SK-N-SH (cell line): ENCODE results near the gene LRRC36. TPM values are rescaled to one million over a fixed set of nuclear protein-coding genes. Genes with fewer than 3 reads are reported as not detected.

Experiments
- CTCF ChIA-PET: fragments of 300-600, 350-600 bp; formaldehyde crosslinking; extraction: SDS; loops from one replicate; lab custom pipeline; 2021; lab: Yijun Ruan, JAX
- POLR2A ChIA-PET: fragments of 350-600 bp; sonication (Branson Sonifier 250); formaldehyde crosslinking; extraction: SDS; loops from one replicate; lab custom pipeline; 2020; ENCODE audit warnings: antibody characterized with exemption, inconsistent platforms; lab: Yijun Ruan, JAX
- DNase-seq: peaks from one replicate; pipeline ENCODE4 v3.0.0; 2012
- H2AFZ ChIP-seq: fragments of 200-600 bp; sonication (generic); 2 replicates; pipeline ENCODE4 v1.8.1; 2016; ENCODE audit warnings: antibody characterized with exemption, mild to moderate bottlenecking, low read depth
- H3F3A ChIP-seq: fragments of 200-600 bp; sonication (generic); replicated peaks from 2 replicates; pipeline ENCODE3; 2016; ENCODE audit warnings: antibody characterized with exemption, mild to moderate bottlenecking; ENCODE audit not compliant: insufficient read depth
- H3K27ac ChIP-seq, 2 experiments: fragments of 200-500 bp in 1 of 2; fragments of 200-600 bp in 1 of 2; sonication (Bioruptor generic) in 1 of 2; sonication (generic), shearing (Covaris generic) in 1 of 2; 2 replicates each; pipeline versions ENCODE4 v1.5.1 to v1.6.1; 2014 to 2016; ENCODE audit warnings: low read depth in 2 of 2, inconsistent platforms in 1 of 2, low read length in 1 of 2, mild to moderate bottlenecking in 1 of 2, mixed read lengths in 1 of 2
- H3K27me3 ChIP-seq: fragments of 200-600 bp; sonication (generic), shearing (Covaris generic); 2 replicates; pipeline ENCODE4 v1.6.1; 2016; ENCODE audit warnings: mixed run types; ENCODE audit not compliant: insufficient read depth
- H3K36me3 ChIP-seq, 2 experiments: fragments of 200-500 bp in 1 of 2; fragments of 200-600 bp in 1 of 2; sonication (Bioruptor generic) in 1 of 2; sonication (generic) in 1 of 2; replicated peaks in 1 of 2; 2 replicates each; pipeline versions ENCODE3 to v1.5.1; 2014 to 2016; ENCODE audit warnings: low read length in 1 of 2, mild to moderate bottlenecking in 1 of 2; ENCODE audit not compliant: insufficient read depth in 2 of 2, control insufficient read depth in 1 of 2
- H3K4me1 ChIP-seq, 2 experiments: fragments of 200-500 bp in 1 of 2; fragments of 200-600 bp in 1 of 2; sonication (Bioruptor generic) in 1 of 2; sonication (generic), shearing (Covaris generic) in 1 of 2; 2 replicates each; pipeline versions ENCODE4 v1.5.1 to v1.6.1; 2014 to 2016; ENCODE audit warnings: low read depth in 1 of 2, low read length in 1 of 2, mixed run types in 1 of 2; ENCODE audit not compliant: insufficient read depth in 2 of 2, control insufficient read depth in 1 of 2
- H3K4me2 ChIP-seq: fragments of 200-600 bp; sonication (generic), shearing (Covaris generic); 2 replicates; pipeline ENCODE4 v1.6.1; 2017; ENCODE audit warnings: mixed run types
- H3K4me3 ChIP-seq, 2 experiments: fragments of 200-500 bp in 1 of 2; fragments of 200-600 bp in 1 of 2; sonication (Bioruptor generic) in 1 of 2; sonication (generic), shearing (Covaris generic) in 1 of 2; 2 replicates each; pipeline versions ENCODE4 v1.5.1 to v1.8.1; 2014 to 2016; ENCODE audit warnings: low read depth in 2 of 2, inconsistent platforms in 1 of 2, low read length in 1 of 2, mild to moderate bottlenecking in 1 of 2, mixed read lengths in 1 of 2, moderate library complexity in 1 of 2
- H3K79me2 ChIP-seq: fragments of 200-600 bp; sonication (generic); 2 replicates; pipeline ENCODE4 v1.8.1; 2017; ENCODE audit warnings: mild to moderate bottlenecking; ENCODE audit not compliant: insufficient read depth
- H3K9ac ChIP-seq: fragments of 200-600 bp; sonication (generic); 2 replicates; pipeline ENCODE4 v1.6.1; 2017; ENCODE audit warnings: mixed run types
- H3K9me2 ChIP-seq: fragments of 200-600 bp; sonication (generic); 2 replicates; pipeline ENCODE4 v1.6.1; 2017; ENCODE audit warnings: mixed run types
- H3K9me3 ChIP-seq: fragments of 200-600 bp; sonication (generic); 2 replicates; pipeline ENCODE4 v1.6.1; 2017; ENCODE audit warnings: mixed run types, mild to moderate bottlenecking, moderate library complexity
- H4K20me1 ChIP-seq: fragments of 200-600 bp; sonication (generic); 2 replicates; pipeline ENCODE4 v1.6.1; 2017; ENCODE audit warnings: mild to moderate bottlenecking, mixed run types; ENCODE audit not compliant: insufficient read depth
- CTCF ChIP-seq: fragments of 200-600 bp; sonication (generic); IDR thresholded peaks from 2 replicates; pipeline ENCODE4 v1.6.1; 2017; ENCODE audit warnings: antibody characterized with exemption, mild to moderate bottlenecking, moderate library complexity
- ELF1 ChIP-seq: IDR thresholded peaks from 2 replicates; pipeline ENCODE4 v1.4.0; 2012
- EP300 ChIP-seq, 2 experiments: IDR thresholded peaks; 2 replicates each; pipeline versions ENCODE4 v1.4.0 to v1.6.1; 2012; ENCODE audit warnings: borderline replicate concordance in 1 of 2, low read depth in 1 of 2, low read length in 1 of 2
- EZH2phosphoT487 ChIP-seq: fragments of 200-600 bp; sonication (generic); IDR thresholded peaks from 2 replicates; pipeline ENCODE4 v1.6.1; 2017; ENCODE audit warnings: low read depth, mixed run types, mild to moderate bottlenecking, antibody characterized with exemption, moderate library complexity, borderline replicate concordance
- FOSL2 ChIP-seq: IDR thresholded peaks from 2 replicates; pipeline ENCODE4 v1.4.0; 2012; ENCODE audit warnings: low read depth, mild to moderate bottlenecking, moderate library complexity, borderline replicate concordance
- FOXJ3 ChIP-seq: sonication (generic); formaldehyde crosslinking; IDR thresholded peaks from 2 replicates; pipeline ENCODE4 v1.5.1; 2020; ENCODE audit warnings: mild to moderate bottlenecking, missing genetic modification reagents
- GABPA ChIP-seq: IDR thresholded peaks from 2 replicates; pipeline ENCODE4 v1.4.0; 2012; ENCODE audit warnings: low read depth, mild to moderate bottlenecking
- GATA2 ChIP-seq: sonication (generic); formaldehyde crosslinking; IDR thresholded peaks from 2 replicates; pipeline ENCODE4 v1.5.0; 2020; ENCODE audit warnings: mild to moderate bottlenecking, missing genetic modification reagents
- JUND ChIP-seq: IDR thresholded peaks from 2 replicates; pipeline ENCODE4 v1.4.0; 2012
- MEF2A ChIP-seq: IDR thresholded peaks from 2 replicates; pipeline ENCODE4 v1.4.0; 2012; ENCODE audit warnings: low read depth, borderline replicate concordance
- POLR2AphosphoS5 ChIP-seq: IDR thresholded peaks from 2 replicates; pipeline ENCODE4 v1.6.1; 2012; ENCODE audit warnings: low read depth, low read length
- RAD21 ChIP-seq: IDR thresholded peaks from 2 replicates; pipeline ENCODE4 v1.6.1; 2012; ENCODE audit warnings: mild to moderate bottlenecking, low read length
- RFX5 ChIP-seq: IDR thresholded peaks from 2 replicates; pipeline ENCODE4 v1.6.1; 2012; ENCODE audit warnings: mild to moderate bottlenecking, improper control_type of control experiment, low read length
- RXRA ChIP-seq: IDR thresholded peaks from 2 replicates; pipeline ENCODE4 v1.4.0; 2012; ENCODE audit warnings: low read depth, mild to moderate bottlenecking, borderline replicate concordance
- SIN3A ChIP-seq: IDR thresholded peaks from 2 replicates; pipeline ENCODE4 v1.6.1; 2012; ENCODE audit warnings: low read depth, mild to moderate bottlenecking, low read length, moderate library complexity, borderline replicate concordance
- SMC3 ChIP-seq: IDR thresholded peaks from 2 replicates; pipeline ENCODE4 v1.6.1; 2012; ENCODE audit warnings: low read depth, low read length, improper control_type of control experiment
- USF1 ChIP-seq: IDR thresholded peaks from 2 replicates; pipeline ENCODE4 v1.4.0; 2012; ENCODE audit warnings: low read depth, borderline replicate concordance
- whole genome bisulfite sequencing: methylation state at CpG from one replicate; pipeline ENCODE4 v1.1.6; 2017; ENCODE audit warnings: low lambda C conversion rate; 5-methylcytosine and 5-hydroxymethylcytosine counted together
- polyA plus RNA-seq, 3 experiments: library from polyadenylated mRNA; depleted of rRNA; stranded (reverse); fragments of >200 nt; gene quantifications; 2 replicates each; pipeline ENCODE4 v1.2.3, GENCODE V29; 2012
- TF ChIP-seq, protein P1 (sequence below): IDR thresholded peaks from 2 replicates; pipeline ENCODE4; 2012
- TF ChIP-seq, protein P2 (sequence below): fragments of 150-350 bp; IDR thresholded peaks from 2 replicates; pipeline ENCODE4 v1.6.1; 2016; ENCODE audit warnings: mild to moderate bottlenecking, low read depth, low read length
- TF ChIP-seq, protein P3 (sequence below): IDR thresholded peaks from 2 replicates; pipeline ENCODE4 v1.4.0; 2012; ENCODE audit warnings: low read depth, borderline replicate concordance

LRRC36 gene
- polyA plus RNA-seq, 1 of the 3 experiments (the other 2 are of a cell fraction), result 0.92 TPM

- H3K9ac ChIP-seq, result no peak overlapping the region
- WGBS, result 83% methylated on average over 6 of the region's 7 CpGs
- H3K79me2 ChIP-seq, result no peaks in the 10 kb centered on the region
- H3K4me1 ChIP-seq, result peaks cover 0 to 8% of the 10 kb centered on the region in 2 experiments; a peak in 1 of 4 replicates
- no peaks in the 10 kb centered on the region for H3K36me3 ChIP-seq
- no peak for DNase-seq
- no peaks in the 10 kb centered on the region for H3K27me3 ChIP-seq
- no peak overlapping the region for H3K4me3 ChIP-seq
- no peak for TF ChIP-seq EZH2phosphoT487
- TF ChIP-seq EP300 (IDR thresholded peaks at IDR 0.05; ENCODE audit: borderline replicate concordance in 1 of 2, low read depth in 1 of 2, low read length in 1 of 2), result no peak
- TF ChIP-seq SMC3, result no peak
- TF ChIP-seq, protein P1, sequence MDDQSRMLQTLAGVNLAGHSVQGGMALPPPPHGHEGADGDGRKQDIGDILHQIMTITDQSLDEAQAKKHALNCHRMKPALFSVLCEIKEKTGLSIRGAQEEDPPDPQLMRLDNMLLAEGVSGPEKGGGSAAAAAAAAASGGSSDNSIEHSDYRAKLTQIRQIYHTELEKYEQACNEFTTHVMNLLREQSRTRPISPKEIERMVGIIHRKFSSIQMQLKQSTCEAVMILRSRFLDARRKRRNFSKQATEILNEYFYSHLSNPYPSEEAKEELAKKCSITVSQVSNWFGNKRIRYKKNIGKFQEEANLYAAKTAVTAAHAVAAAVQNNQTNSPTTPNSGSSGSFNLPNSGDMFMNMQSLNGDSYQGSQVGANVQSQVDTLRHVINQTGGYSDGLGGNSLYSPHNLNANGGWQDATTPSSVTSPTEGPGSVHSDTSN, result no peak
- TF ChIP-seq FOXJ3 (CRISPR knock-in tag), result no peak
- TF ChIP-seq GABPA, result no peak
- TF ChIP-seq RXRA, result no peak
- TF ChIP-seq RFX5, result no peak
- TF ChIP-seq SIN3A, result no peak
- TF ChIP-seq GATA2 (CRISPR knock-in tag), result no peak
- no peak for TF ChIP-seq RAD21
- no peak for TF ChIP-seq MEF2A
- no peak for TF ChIP-seq JUND
- no peak for TF ChIP-seq FOSL2
- no peak for TF ChIP-seq POLR2AphosphoS5
- TF ChIP-seq, protein P2, sequence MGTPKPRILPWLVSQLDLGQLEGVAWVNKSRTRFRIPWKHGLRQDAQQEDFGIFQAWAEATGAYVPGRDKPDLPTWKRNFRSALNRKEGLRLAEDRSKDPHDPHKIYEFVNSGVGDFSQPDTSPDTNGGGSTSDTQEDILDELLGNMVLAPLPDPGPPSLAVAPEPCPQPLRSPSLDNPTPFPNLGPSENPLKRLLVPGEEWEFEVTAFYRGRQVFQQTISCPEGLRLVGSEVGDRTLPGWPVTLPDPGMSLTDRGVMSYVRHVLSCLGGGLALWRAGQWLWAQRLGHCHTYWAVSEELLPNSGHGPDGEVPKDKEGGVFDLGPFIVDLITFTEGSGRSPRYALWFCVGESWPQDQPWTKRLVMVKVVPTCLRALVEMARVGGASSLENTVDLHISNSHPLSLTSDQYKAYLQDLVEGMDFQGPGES, result no peak
- TF ChIP-seq USF1, result no peak
- TF ChIP-seq ELF1, result no peak
- TF ChIP-seq, protein P3, sequence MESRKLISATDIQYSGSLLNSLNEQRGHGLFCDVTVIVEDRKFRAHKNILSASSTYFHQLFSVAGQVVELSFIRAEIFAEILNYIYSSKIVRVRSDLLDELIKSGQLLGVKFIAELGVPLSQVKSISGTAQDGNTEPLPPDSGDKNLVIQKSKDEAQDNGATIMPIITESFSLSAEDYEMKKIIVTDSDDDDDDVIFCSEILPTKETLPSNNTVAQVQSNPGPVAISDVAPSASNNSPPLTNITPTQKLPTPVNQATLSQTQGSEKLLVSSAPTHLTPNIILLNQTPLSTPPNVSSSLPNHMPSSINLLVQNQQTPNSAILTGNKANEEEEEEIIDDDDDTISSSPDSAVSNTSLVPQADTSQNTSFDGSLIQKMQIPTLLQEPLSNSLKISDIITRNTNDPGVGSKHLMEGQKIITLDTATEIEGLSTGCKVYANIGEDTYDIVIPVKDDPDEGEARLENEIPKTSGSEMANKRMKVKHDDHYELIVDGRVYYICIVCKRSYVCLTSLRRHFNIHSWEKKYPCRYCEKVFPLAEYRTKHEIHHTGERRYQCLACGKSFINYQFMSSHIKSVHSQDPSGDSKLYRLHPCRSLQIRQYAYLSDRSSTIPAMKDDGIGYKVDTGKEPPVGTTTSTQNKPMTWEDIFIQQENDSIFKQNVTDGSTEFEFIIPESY, result no peak
- no peak for TF ChIP-seq CTCF
- H3K9me2 ChIP-seq, result no peaks in the 10 kb centered on the region
- no peak overlapping the region for H3K27ac ChIP-seq
- H2AFZ ChIP-seq, result no peak overlapping the region
- peaks cover 7% of the 10 kb centered on the region for H3F3A ChIP-seq
- no peaks in the 10 kb centered on the region for H4K20me1 ChIP-seq
- CTCF ChIA-PET, result interaction anchor here (1.5 to 4.2 kb wide), 3 partner anchors 9 to 31 kb away, joined by 7 to 23 read pairs (median 8); partner anchors contain the start of genes KCTD19 and LRRC36
- no peaks in the 10 kb centered on the region for H3K9me3 ChIP-seq
- H3K4me2 ChIP-seq, result no peak overlapping the region
- POLR2A ChIA-PET, result no interaction called here
These were observed 31.7 kb upstream of the LRRC36 start for GRCh38 chr16:67294938-67295361.
